GM12801 (cell line): ENCODE results near the gene PHB1.

Experiments
- CTCF ChIP-seq: IDR thresholded peaks from one replicate; pipeline ENCODE4 v1.5.1; 2011; ENCODE audit warnings: control low read depth; ENCODE audit not compliant: insufficient read length; ENCODE audit errors: extremely low read depth

PHB1 gene

GRCh38 chr17:49439673-49440571 lies 25.2 kb upstream of the PHB1 start:
- TF ChIP-seq CTCF = no peak

- no peak for TF ChIP-seq CTCF
Measured at GRCh38 chr17:49439305-49439672, 24.6 kb upstream of the PHB1 start.

GRCh38 chr17:49438436-49439278 lies 24.0 kb upstream of the PHB1 start:
- TF ChIP-seq CTCF = no peak

GRCh38 chr17:49437696-49438435 lies 23.2 kb upstream of the PHB1 start:
- TF ChIP-seq CTCF = no peak

- no peak for TF ChIP-seq CTCF
Measured at GRCh38 chr17:49436174-49436573, 21.5 kb upstream of the PHB1 start.

GRCh38 chr17:49435671-49436029 lies 21.0 kb upstream of the PHB1 start:
- no peak for TF ChIP-seq CTCF
